ENCODE data around the gene MX2. TPM values are rescaled to one million over a fixed set of nuclear protein-coding genes. Genes with fewer than 3 reads are reported as not detected.

Gene MX2
- total RNA-seq, 2 donors from 2014 or later = 1.6 to 11.4 TPM

- Mint-ChIP-seq H3K4me3 (no peak overlapping the region), H3K27me3 (ENCODE audit: insufficient read depth) (peaks cover 2% of the 10 kb centered on the region), H3K27ac (no peak overlapping the region), H3K36me3 (ENCODE audit: low read depth) (no peaks in the 10 kb centered on the region), H3K4me1 (no peaks in the 10 kb centered on the region), H3K9me3 (peaks cover 19% of the 10 kb centered on the region)
- H3K27me3 ChIP-seq (ENCODE audit: control insufficient read depth, insufficient read depth, low read length, poor library complexity, severe bottlenecking) = no peaks in the 10 kb centered on the region
- TF ChIP-seq, protein P1, sequence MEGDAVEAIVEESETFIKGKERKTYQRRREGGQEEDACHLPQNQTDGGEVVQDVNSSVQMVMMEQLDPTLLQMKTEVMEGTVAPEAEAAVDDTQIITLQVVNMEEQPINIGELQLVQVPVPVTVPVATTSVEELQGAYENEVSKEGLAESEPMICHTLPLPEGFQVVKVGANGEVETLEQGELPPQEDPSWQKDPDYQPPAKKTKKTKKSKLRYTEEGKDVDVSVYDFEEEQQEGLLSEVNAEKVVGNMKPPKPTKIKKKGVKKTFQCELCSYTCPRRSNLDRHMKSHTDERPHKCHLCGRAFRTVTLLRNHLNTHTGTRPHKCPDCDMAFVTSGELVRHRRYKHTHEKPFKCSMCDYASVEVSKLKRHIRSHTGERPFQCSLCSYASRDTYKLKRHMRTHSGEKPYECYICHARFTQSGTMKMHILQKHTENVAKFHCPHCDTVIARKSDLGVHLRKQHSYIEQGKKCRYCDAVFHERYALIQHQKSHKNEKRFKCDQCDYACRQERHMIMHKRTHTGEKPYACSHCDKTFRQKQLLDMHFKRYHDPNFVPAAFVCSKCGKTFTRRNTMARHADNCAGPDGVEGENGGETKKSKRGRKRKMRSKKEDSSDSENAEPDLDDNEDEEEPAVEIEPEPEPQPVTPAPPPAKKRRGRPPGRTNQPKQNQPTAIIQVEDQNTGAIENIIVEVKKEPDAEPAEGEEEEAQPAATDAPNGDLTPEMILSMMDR (conservative IDR thresholded peaks at IDR 0.05) = no peak
- H3K4me3 ChIP-seq (ENCODE audit: low read length) = no peak overlapping the region
- peaks cover 15% of the 10 kb centered on the region for H3K9me3 ChIP-seq (ENCODE audit: control insufficient read depth, low read length)
- H3K27ac ChIP-seq (ENCODE audit: low read depth, low read length) = no peak overlapping the region
- H3K36me3 ChIP-seq (ENCODE audit: control insufficient read depth, insufficient read depth, low read length) = no peaks in the 10 kb centered on the region
- no peak for DNase-seq
- H3K9ac ChIP-seq (ENCODE audit: extremely low read depth, low read length, poor library complexity, severe bottlenecking) = no peak overlapping the region
- H3K4me1 ChIP-seq (ENCODE audit: control insufficient read depth, insufficient read depth, low read length) = no peaks in the 10 kb centered on the region
- 86 to 95% methylated on average over 11 to 13 of the region's 13 CpGs for WGBS, 2 experiments (ENCODE audit: insufficient coverage in 1 of 2, insufficient read length in 1 of 2)
Measured at GRCh38 chr21:41345934-41346685, 15.7 kb upstream of the MX2 start.

- H3K4me3 ChIP-seq (ENCODE audit: low read length) = no peak overlapping the region
- WGBS, 2 experiments (ENCODE audit: insufficient coverage in 1 of 2, insufficient read length in 1 of 2) = 89 to 96% methylated on average over 7 to 8 of the region's 8 CpGs
- peaks cover 2% of the 10 kb centered on the region for H3K27me3 Mint-ChIP-seq (ENCODE audit: insufficient read depth)
- H3K27me3 ChIP-seq (ENCODE audit: control insufficient read depth, insufficient read depth, low read length, poor library complexity, severe bottlenecking) = no peaks in the 10 kb centered on the region
- H3K27ac Mint-ChIP-seq = no peak overlapping the region
- DNase-seq = no peak
- peaks cover 9% of the 10 kb centered on the region for H3K9me3 ChIP-seq (ENCODE audit: control insufficient read depth, low read length)
- TF ChIP-seq, protein P1 (conservative IDR thresholded peaks at IDR 0.05) = no peak
- no peaks in the 10 kb centered on the region for H3K36me3 Mint-ChIP-seq (ENCODE audit: low read depth)
- peaks cover 14% of the 10 kb centered on the region for H3K9me3 Mint-ChIP-seq
- H3K9ac ChIP-seq (ENCODE audit: extremely low read depth, low read length, poor library complexity, severe bottlenecking) = no peak overlapping the region
- no peaks in the 10 kb centered on the region for H3K36me3 ChIP-seq (ENCODE audit: control insufficient read depth, insufficient read depth, low read length)
- no peaks in the 10 kb centered on the region for H3K4me1 Mint-ChIP-seq
- H3K27ac ChIP-seq (ENCODE audit: low read depth, low read length) = no peak overlapping the region
- no peaks in the 10 kb centered on the region for H3K4me1 ChIP-seq (ENCODE audit: control insufficient read depth, insufficient read depth, low read length)
- H3K4me3 Mint-ChIP-seq = no peak overlapping the region
Measured at GRCh38 chr21:41346758-41347157, 15.1 kb upstream of the MX2 start.

- Histone ChIP-seq H3K9me3 (ENCODE audit: control insufficient read depth, low read length) (no peaks in the 10 kb centered on the region), H3K4me1 (ENCODE audit: control insufficient read depth, insufficient read depth, low read length) (no peaks in the 10 kb centered on the region), H3K9ac (ENCODE audit: extremely low read depth, low read length, poor library complexity, severe bottlenecking) (no peak overlapping the region), H3K27me3 (ENCODE audit: control insufficient read depth, insufficient read depth, low read length, poor library complexity, severe bottlenecking) (no peaks in the 10 kb centered on the region), H3K27ac (ENCODE audit: low read depth, low read length) (no peak overlapping the region), H3K4me3 (ENCODE audit: low read length) (no peak overlapping the region), H3K36me3 (ENCODE audit: control insufficient read depth, insufficient read depth, low read length) (no peaks in the 10 kb centered on the region)
- WGBS, 2 experiments (ENCODE audit: insufficient coverage in 1 of 2, insufficient read length in 1 of 2) = 86 to 93% methylated on average over 6 of the region's 6 CpGs
- H3K36me3 Mint-ChIP-seq (ENCODE audit: low read depth) = no peaks in the 10 kb centered on the region
- no peak overlapping the region for H3K4me3 Mint-ChIP-seq
- DNase-seq = no peak
- H3K27ac Mint-ChIP-seq = no peak overlapping the region
- H3K9me3 Mint-ChIP-seq = no peaks in the 10 kb centered on the region
- H3K27me3 Mint-ChIP-seq (ENCODE audit: insufficient read depth) = peaks cover 2% of the 10 kb centered on the region
- TF ChIP-seq, protein P1 (conservative IDR thresholded peaks at IDR 0.05) = no peak
- H3K4me1 Mint-ChIP-seq = no peaks in the 10 kb centered on the region
Measured at GRCh38 chr21:41348434-41348833, 13.4 kb upstream of the MX2 start.
